ENCODE data around the gene SPIRE2. TPM values are rescaled to one million over a fixed set of nuclear protein-coding genes. Genes with fewer than 3 reads are reported as not detected.

SPIRE2 gene, protein sequence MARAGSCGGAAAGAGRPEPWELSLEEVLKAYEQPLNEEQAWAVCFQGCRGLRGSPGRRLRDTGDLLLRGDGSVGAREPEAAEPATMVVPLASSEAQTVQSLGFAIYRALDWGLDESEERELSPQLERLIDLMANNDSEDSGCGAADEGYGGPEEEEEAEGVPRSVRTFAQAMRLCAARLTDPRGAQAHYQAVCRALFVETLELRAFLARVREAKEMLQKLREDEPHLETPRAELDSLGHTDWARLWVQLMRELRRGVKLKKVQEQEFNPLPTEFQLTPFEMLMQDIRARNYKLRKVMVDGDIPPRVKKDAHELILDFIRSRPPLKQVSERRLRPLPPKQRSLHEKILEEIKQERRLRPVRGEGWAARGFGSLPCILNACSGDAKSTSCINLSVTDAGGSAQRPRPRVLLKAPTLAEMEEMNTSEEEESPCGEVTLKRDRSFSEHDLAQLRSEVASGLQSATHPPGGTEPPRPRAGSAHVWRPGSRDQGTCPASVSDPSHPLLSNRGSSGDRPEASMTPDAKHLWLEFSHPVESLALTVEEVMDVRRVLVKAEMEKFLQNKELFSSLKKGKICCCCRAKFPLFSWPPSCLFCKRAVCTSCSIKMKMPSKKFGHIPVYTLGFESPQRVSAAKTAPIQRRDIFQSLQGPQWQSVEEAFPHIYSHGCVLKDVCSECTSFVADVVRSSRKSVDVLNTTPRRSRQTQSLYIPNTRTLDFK
- 1.8 and 3.8 TPM in 2 replicates for total RNA-seq

DNA sequence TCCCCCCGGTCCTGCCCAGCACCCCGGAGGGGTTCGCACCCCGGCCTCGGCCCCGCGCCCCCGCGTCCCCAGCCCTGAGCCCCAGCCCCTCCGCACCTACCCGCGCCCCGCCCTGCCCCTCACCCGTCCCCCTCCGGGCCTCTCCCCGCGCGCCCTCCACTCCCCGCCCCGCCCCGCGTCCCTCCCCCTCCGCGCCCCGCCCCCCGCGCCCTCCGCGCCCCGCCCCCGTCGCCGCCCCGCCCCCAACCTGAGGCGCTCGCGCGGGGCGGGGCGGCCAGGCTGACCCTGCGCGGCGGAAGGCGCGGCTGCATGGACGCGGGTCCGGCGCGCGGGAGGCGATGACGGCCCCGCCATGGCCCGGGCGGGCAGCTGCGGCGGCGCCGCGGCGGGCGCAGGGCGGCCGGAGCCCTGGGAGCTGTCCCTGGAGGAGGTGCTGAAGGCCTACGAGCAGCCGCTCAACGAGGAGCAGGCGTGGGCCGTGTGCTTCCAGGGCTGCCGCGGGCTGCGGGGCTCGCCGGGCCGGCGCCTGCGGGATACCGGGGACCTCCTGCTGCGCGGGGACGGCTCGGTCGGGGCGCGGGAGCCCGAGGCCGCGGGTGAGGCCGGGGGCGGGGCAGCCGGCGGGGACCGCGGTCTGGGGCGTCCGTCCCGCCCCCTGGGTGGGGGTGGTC is at the start of gene SPIRE2:
Gene SPIRE2, plus strand, starts transcription at position 277 of the 671 bp plus-strand sequence. Its CDS starts 76 bp downstream, at position 353.

DNA sequence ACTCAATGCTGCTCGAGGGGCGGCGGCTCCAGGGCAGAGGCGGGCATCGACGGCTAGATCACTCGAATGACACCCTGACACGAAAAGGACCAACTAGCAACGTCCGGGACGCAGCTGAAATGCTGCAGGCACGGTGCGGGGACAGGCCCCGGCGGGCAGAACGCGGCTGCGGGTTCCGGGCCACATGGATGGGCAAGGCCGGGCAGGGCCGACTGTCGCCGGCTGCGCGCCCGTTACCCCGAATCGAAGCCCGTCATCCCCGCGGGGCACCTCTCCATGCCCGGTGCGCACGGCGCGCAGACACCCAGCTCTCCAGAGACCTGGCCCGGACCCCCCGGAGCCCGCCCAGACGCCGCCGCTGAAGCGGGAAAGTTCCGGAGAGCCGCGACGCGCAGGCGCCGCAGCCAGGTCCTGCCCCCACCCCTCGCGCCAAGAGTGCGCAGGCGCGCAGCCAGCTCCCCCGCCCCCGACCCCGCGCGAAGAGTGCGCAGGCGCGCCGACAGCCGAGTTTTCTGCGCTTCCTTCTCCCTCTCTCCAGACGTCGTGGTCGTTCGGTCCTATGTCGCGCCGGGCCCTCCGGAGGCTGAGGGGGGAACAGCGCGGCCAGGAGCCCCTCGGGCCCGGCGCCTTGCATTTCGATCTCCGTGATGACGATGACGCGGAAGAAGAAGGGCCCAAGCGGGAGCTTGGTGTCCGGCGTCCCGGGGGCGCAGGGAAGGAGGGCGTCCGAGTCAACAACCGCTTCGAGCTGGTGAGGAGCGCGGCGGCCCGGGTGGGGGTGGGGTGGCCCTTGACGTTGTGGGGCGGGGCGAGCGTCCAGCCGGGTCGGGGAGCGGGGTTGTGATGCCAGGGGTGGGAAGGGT is 45.1 kb downstream of the SPIRE2 start, which contains the start of gene TCF25:
Gene TCF25, plus strand, starts transcription at position 484 of the 863 bp plus-strand sequence. Its CDS starts 76 bp downstream, at position 560.

DNA sequence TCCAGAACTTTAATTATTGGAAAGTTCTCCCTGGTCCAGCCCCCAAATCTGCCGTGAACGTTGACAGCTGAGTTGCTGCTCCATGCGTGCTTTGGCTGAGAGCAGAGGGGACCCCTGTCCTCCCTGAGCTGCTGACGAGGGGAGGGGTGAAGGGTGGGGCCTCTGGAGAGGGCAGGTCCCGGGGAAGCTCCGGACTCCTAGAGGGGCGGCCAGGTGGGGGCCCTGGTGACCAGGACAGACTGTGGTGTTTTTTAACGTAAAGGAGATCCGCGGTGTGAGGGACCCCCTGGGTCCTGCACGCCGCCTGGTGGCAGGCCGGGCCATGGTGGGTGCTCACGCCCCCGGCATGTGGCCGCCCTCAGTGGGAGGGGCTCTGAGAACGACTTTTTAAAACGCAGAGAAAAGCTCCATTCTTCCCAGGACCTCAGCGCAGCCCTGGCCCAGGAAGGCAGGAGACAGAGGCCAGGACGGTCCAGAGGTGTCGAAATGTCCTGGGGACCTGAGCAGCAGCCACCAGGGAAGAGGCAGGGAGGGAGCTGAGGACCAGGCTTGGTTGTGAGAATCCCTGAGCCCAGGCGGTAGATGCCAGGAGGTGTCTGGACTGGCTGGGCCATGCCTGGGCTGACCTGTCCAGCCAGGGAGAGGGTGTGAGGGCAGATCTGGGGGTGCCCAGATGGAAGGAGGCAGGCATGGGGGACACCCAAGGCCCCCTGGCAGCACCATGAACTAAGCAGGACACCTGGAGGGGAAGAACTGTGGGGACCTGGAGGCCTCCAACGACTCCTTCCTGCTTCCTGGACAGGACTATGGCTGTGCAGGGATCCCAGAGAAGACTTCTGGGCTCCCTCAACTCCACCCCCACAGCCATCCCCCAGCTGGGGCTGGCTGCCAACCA is 90.4 kb downstream of the SPIRE2 start, which contains the start of gene MC1R:
Gene MC1R, plus strand, starts transcription at position 410 of the 895 bp plus-strand sequence. Its CDS starts 397 bp downstream, at position 807.

Other genes starting within 250 kb of the SPIRE2 start
- gene DPEP1, start 214.8 kb upstream of the SPIRE2 start, total RNA-seq: 2.5 TPM in 1 of 2 replicates, not detected in the other
- gene CHMP1A, start 170.8 kb upstream of the SPIRE2 start, total RNA-seq: 84.3 and 129 TPM in 2 replicates
- 0.36 and 2.9 TPM in 2 replicates for gene SPATA33, start 170.6 kb upstream of the SPIRE2 start, total RNA-seq
- gene CDK10, start 141.8 kb upstream of the SPIRE2 start, total RNA-seq: 38.9 and 41.0 TPM in 2 replicates
- gene SPATA2L, start 126.8 kb upstream of the SPIRE2 start, total RNA-seq: 13.1 and 13.9 TPM in 2 replicates
- gene VPS9D1, start 107.6 kb upstream of the SPIRE2 start, total RNA-seq: 9.7 and 10.8 TPM in 2 replicates
- gene ZNF276, start 106.9 kb upstream of the SPIRE2 start, total RNA-seq: 8.7 and 16.6 TPM in 2 replicates
- gene FANCA, start 11.8 kb upstream of the SPIRE2 start, total RNA-seq: 8.1 and 12.5 TPM in 2 replicates
- gene TCF25, start 45.1 kb downstream of the SPIRE2 start, total RNA-seq: 137 and 166 TPM in 2 replicates
- 5.8 and 7.4 TPM in 2 replicates for gene MC1R, start 90.4 kb downstream of the SPIRE2 start, total RNA-seq
- 163 and 175 TPM in 2 replicates for gene TUBB3, start 94.9 kb downstream of the SPIRE2 start, total RNA-seq
- 70.3 and 75.6 TPM in 2 replicates for gene DEF8, start 120.3 kb downstream of the SPIRE2 start, total RNA-seq
- 0.49 and 0.54 TPM in 2 replicates for gene DBNDD1, start 191.0 kb downstream of the SPIRE2 start, total RNA-seq
- gene PRDM7, start 248.9 kb downstream of the SPIRE2 start, total RNA-seq: not detected in 2 replicates

Measured in cardiac atrium fibroblast (primary cell).